NCI-H1436 (cell line): ENCODE measurements around the gene LDHAL6A.

Experiments
- DNase-seq: peaks from one replicate; lab custom pipeline; 2025; lab: John Stamatoyannopoulos, UW

Gene LDHAL6A

DNA sequence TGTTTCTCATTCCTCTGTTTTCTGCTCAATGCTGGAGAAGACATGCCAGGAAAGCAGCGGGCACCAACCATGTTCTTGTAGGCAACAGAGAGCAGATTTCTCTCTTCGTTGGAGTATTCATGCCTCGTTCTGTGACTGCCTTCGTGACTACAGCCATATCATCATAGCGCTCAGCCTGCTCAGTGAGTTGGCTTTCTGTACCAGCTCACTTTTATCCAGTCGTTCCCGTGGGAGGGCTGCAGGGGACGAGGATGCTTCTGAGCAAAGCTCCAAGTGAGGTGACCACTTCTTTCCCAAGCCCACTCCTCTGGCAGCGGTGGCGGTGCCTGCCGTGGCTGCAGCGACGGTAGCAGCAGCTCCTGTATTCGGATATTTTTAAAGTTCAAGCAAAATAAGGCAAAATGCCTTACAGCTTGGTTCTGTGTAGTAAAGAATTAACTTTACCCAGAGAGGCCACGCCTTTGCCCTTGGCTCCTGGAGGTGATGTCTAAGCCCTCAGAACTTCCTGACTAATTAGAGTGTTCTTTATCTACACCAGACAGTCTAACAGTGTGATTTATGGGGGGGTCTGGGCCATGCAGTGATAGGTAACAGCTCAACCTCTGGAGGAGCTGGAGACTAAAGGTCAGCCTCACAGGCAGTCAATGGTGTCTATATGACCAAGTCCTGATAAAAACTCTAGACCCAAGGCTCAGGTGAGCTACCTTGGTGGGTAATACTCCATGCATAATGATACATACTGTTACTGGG is 35.3 kb downstream of the LDHAL6A start:
- no peak for DNase-seq

DNA sequence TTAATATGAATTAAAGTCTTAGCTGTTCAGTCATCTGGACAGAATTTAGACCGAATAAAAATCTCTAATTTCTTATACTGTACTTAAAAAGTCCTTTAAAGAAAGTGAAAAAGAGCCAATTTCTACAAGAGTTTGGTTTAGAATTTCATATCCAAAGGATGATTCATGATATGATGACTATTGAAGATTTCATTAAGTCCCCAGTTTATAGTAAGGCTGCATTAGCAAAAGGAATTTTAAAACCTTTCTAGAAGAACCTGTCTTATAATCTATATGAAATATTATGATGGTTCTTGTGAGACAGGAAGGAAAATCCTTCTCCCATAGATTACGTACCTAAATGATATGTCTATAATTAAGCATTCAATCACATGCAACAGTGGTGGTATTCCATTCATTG is 36.3 kb downstream of the LDHAL6A start:
- no peak for DNase-seq

DNA sequence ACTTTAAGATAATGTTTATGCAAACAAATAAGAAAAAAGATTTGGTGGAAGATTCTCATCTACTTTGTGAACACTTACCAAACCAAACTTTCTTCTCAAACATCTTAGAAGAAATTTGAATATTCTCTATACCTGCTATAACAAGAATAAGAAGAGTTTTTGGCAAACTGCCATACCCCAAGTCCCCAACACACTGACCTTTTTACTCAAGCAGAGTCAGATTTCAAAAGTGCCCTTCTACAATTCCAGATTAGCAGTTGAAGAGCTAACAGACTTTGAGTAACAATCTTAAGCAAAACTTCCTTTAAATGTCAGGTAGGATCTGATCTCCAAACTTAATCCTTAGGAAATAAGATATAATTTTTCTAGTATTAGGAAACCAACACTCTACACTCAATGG is 37.2 kb downstream of the LDHAL6A start:
- DNase-seq: no peak

DNA sequence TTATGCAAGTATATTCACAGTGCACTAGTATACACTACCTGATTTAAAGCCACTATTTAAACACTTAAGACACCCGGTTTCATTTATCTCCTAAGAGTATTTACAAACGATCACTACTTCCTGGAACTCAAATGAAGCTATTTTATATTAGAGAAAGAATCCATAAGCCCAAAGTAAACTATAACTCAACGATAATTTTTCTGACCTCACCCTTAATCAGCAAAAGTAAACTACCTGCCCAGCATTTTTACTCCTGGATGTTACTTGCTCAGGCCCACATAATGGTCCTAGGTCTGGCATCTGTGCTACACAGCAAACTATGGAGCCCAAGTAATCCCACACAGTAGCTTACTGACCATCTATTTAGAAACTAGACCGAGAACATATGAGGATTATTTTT is 37.7 kb downstream of the LDHAL6A start:
- DNase-seq: no peak

DNA sequence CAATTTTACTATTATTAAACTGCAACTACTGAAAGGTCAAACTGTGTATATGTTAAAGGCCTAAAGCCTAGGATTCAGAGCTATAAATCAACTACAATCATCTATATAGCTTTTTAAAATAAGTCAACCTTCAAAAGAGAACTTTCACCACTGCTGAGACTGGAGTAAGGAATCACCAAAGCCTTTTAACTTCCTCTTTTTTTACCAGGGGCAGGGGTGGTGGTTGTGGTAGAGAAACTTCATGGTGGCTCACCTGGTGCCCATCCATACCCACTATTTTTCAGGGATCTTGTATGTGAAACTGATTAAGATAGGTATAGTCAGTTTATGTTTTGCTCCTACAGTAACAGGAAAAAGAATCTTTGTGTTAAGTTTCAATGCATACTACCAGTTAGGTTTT is 39.6 kb downstream of the LDHAL6A start:
- no peak for DNase-seq

DNA sequence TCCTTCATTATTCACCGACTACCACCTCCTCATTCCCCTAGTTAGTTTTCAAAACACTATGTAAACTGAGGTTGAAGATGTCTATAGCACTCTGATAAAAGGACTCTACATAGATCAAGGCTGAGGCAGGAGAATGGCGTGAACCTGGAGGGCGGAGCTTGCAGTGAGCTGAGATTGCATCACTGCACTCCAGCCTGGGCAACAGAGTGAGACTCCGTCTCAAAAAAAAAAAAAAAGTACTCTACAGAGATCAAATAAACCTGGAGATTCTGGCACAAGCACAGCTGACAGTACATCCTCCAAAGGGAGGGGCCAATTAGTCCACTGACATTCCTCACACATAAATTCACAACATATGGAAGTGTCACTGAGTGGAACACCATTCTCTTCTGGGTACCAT is 40.0 kb downstream of the LDHAL6A start:
- DNase-seq: no peak

DNA sequence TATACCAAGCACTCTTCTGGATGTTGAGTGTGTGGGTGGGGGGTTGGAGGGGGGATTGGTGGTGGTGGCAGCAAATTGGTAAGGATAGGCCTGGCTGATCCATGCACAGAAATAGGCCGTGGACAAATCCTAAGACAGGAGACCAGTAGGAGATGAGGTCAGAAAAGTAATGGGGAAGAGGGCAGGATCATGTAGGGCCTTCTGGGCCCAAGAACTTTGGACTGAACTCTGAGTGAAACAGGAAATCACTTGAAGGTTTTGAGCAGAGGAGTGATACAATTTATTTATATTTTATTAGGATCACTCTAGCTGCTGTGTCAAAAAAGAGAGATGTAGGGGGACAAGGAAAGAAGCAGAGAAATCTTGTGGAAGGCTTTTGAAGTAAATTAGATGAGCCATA is 42.4 kb downstream of the LDHAL6A start:
- no peak for DNase-seq

DNA sequence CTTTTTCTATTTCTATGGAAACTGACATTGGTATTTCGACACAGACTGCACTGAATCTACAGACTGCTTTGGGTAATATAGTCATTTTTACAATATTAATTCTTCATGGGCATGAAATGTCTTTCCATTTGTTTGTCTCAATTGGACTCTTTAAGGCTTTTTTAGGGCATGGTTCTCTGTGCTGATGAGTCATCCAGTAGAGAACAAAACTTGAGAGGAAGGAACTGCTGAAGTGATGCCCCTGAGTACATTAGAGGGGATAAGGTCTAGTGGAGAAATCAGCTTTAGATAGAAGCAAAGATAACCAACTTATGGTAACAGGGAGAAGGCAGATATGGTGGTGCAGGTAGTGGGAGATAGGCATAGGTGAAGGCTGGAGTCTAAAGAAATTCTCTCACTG is 46.0 kb downstream of the LDHAL6A start:
- DNase-seq: no peak

DNA sequence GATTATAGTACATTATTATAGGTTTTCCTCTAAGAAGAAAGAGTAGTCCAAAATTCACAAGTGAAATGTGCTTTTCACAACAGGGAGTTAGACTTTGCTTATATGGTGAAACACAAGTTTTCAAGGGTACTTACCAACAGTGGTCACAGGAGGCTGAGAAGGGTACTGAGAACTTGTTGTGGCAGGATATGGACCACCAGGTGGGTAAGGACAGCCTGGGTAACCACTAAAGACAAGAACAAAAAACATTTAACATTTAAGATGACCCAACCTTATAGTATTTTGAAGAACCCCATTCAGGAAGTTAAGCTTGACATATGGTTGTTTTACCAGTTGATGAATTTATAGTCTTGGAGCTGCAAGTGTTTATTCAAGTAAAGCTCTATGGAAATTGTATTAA is 46.7 kb downstream of the LDHAL6A start:
- no peak for DNase-seq

DNA sequence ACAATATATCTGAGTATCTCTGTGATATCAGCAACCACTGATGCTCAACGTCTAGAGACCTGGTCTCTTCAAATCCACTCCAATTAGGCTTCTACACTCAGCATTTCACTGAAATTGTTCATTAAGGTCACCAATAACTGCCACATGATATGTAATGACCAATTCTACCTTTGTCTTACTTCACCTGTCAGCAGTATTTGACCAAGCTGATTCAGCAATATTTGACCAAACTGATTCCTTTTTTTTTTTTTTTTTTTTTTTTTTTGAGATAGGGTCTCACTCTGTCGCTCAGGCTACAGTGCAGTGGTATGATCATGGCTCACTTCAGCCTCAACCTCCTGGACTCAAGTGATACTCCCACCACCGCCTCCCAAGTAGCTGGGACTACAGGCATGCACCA is 65.5 kb downstream of the LDHAL6A start:
- DNase-seq: no peak

DNA sequence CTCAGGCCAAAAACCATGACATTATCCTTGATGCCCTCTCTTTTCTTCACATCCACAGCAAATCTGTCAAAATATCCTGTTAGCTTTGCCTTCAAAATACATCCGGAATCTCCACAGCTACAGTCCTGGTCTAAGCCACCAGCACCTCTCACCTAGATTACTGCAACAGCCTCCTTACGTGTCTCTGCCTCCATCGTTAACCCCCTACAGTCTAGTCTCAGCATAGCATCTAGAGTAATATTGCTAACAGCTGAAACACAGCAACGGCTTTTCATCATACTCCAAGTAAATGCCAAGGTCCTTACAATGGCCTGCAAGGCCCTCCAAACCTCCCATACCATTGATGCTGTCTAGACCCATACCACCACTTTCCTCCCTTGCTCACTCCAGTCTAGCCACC is 66.7 kb downstream of the LDHAL6A start:
- no peak for DNase-seq

DNA sequence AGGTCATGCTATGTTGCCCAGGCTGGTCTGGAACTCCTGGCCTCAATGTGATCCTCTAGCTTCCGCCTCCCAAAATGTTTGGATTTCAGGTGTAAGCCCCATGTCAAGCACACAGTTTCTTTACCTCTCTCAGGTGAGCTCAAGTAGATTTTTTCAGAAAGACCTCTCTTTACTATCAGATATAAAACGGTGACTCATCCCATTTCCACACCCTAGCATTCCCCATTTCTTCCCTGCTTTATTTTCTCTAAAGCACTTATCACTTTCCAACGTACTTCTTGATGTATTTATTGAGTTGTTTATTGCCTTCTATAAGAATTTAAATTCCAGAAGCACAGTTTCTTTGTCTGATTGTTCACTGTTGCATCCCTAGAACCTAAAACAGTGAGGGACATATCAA is 67.4 kb downstream of the LDHAL6A start:
- no peak for DNase-seq

DNA sequence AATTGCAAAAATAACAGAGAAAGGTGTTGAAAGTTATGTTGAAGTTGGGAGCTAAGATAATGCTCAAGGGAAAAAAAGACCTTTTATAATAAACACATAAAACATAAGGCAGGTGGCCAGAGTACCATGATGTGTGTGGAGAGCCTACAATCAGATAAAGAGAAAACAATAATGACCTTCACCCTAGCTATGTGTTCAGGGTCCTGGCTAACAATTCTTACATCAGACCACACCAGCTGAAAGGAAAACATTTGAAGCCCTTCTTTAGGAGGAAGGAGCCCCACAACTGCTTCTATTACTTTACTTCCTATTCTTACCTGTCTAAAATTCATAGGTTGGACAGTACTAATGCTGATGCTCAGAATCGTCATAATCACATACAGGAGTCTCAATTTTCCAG is 68.6 kb downstream of the LDHAL6A start:
- no peak for DNase-seq

DNA sequence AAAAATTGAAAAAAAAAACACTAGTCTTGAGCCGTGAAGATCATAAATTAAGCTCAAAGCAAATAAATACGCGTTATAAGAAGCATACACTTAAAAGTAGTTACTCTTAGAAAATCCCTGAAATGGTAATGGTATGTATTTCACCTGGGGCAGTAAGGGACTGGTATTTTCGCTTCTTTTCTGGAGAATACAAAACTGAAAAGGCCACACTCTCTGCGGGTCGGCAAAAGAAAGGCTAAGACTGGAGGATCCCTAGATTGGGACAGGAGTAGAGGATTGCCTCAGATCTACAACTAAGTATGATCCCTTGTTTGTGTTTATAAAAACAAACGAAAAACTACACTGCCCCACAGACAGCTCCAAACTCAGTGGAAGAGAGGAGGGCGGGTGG is 70.5 kb downstream of the LDHAL6A start:
- no peak for DNase-seq

DNA sequence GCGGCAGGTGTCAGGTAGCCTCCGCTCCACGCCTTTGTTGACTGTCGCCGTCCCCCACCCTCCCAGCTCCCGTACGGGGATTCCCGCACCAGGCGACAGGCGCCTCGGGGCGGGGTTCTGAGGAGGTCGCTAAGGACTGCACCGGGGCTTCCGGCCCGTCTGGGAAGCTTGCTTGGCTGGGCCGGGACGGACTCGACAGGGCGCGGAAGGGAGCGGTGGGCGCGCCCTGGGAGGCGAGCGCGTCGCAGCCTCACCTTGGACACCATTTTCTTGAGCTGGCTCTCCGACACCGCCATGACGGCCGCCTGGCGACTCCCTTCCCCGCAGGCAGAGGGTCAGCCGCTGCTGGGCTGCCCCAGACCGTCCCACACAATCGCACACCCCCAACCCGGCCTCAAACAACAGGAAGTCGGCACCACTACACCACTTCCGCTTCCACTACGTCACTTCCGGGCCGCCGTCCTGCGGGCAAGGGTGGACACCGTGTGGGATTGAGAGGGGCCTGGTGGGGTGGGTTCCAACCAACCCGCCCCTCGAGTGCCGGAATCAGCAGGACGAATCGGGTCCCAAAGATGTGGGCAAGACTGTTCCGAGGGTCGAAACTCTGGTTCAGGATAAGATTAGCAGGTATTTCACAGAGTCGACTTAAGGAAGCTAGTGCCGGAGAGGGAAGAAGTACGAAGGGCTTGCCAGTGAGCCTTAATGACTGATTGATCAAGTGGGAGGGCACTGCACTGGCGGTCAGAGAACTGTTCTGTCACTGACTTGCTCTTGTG is 71.1 kb downstream of the LDHAL6A start, which contains the start of gene TSG101:
TSS of gene TSG101 (minus strand) at position 422 of the 776 bp plus-strand sequence. CDS start at position 296, 126 bp downstream.
- DNase-seq: peak; percentile 79

DNA sequence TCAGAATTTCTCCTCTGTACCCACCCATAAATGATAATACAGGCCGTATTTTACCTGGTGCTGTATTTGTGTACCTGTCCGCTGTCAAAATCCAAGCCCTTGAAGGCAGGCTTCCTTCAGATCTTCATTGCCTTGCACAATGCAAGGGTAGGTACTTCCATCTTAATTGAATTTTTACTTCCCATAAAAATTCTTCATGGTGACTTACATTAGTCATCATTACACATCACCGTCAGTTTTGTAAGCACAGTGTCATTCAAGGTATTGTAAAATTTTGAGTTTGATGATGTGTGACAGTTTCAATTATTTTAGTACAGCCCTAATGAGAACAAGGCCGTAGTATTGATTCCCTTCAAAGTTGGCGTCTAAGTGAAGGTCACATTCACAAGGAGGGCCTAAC is 71.9 kb downstream of the LDHAL6A start:
- no peak for DNase-seq
